ENCODE data around the gene AP3S2. TPM values are rescaled to one million over a fixed set of nuclear protein-coding genes. Genes with fewer than 3 reads are reported as not detected.

The AP3S2 gene
- total RNA-seq, 2 donors from 2014 or later, result 43.7 to 44.7 TPM

DNA sequence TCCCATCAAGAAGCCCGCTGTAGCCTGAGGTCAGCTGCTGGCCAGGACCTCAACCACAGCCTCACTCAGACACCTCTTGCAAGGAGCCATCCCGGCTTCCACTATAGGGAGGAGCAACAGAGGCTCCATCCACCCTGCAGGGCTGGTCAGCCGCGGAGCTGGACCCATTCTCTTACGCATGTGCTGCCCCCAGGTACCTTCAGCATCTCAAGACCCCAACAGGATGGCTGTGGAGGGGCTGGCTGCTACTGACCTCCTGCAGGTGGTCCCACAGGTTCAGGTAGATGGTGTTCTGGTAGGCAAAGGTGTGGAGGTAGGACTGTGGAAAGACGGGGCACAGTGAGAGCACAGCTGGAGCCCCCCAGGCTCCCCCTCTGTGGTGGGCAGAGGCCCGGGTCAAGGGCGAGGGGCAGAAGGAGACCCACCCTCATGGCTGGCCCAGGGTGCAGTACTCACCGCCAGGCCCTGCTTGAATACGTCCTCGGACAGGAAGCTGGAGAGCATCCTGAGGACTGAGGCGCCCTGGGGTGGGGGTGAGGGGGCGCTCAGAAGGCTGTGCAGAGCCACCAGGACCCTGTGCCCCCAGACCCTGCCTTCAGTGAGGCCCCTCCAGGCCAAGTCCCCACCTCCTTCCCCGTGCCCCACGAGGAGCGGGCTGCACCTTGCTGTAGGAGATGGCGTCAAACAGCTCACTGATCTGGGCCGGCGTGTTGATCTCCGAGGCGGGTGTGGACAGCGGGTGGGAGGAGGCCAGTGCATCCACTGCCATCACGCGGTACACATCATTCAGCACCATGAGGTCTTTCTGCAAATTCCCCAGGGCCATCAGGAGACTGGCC, 90.6 kb downstream of the AP3S2 start:
- Histone ChIP-seq H3K27ac (peak overlapping the region in 1 of 2 donors; percentile 26), H3K9me3 (no peaks in the 10 kb centered on the region), H3K27me3 (replicated peaks; ENCODE audit: insufficient read depth) (no peaks in the 10 kb centered on the region), H3K4me1 (replicated peaks) (no peaks in the 10 kb centered on the region), H3K36me3 (peaks cover 0 to 5% of the 10 kb centered on the region in 2 donors), H3K4me3 (no peak overlapping the region)
- intact Hi-C loops (cut with DNase I), result no loop called here
- no peak for TF ChIP-seq POLR2AphosphoS5 (IDR thresholded peaks at IDR 0.05)
- TF ChIP-seq CTCF (IDR thresholded peaks at IDR 0.05), result no peak
- TF ChIP-seq POLR2A (IDR thresholded peaks at IDR 0.05), result no peak
- no peak for DNase-seq (ENCODE audit: low spot score)
- WGBS, result 91% methylated on average over 22 of the region's 24 CpGs

GRCh38 chr15:89802231-89802928, 91.4 kb downstream of the AP3S2 start:
- Histone ChIP-seq H3K27me3 (replicated peaks; ENCODE audit: insufficient read depth) (no peaks in the 10 kb centered on the region), H3K4me3 (no peak overlapping the region), H3K36me3 (peaks cover 0 to 5% of the 10 kb centered on the region in 2 donors), H3K4me1 (replicated peaks) (no peaks in the 10 kb centered on the region), H3K9me3 (no peaks in the 10 kb centered on the region), H3K27ac (no peak overlapping the region)
- WGBS, result 74% methylated on average over 16 of the region's 16 CpGs
- DNase-seq (ENCODE audit: low spot score), result no peak
- intact Hi-C loops (cut with DNase I), result no loop called here
- TF ChIP-seq POLR2A (IDR thresholded peaks at IDR 0.05) (no peak), POLR2AphosphoS5 (IDR thresholded peaks at IDR 0.05) (no peak), CTCF (IDR thresholded peaks at IDR 0.05) (no peak)

- Histone ChIP-seq H3K27ac (peak overlapping the region in 1 of 2 donors; percentile 11), H3K27me3 (replicated peaks; ENCODE audit: insufficient read depth) (no peaks in the 10 kb centered on the region), H3K36me3 (peaks cover 0 to 5% of the 10 kb centered on the region in 2 donors), H3K4me1 (replicated peaks) (no peaks in the 10 kb centered on the region), H3K4me3 (no peak overlapping the region), H3K9me3 (no peaks in the 10 kb centered on the region)
- intact Hi-C loops (cut with DNase I), result no loop called here
- no peak for DNase-seq (ENCODE audit: low spot score)
- 87% methylated on average over 15 of the region's 21 CpGs for WGBS
- TF ChIP-seq POLR2AphosphoS5 (IDR thresholded peaks at IDR 0.05) (no peak), POLR2A (IDR thresholded peaks at IDR 0.05) (no peak), CTCF (IDR thresholded peaks at IDR 0.05) (no peak)
These were observed 92.2 kb downstream of the AP3S2 start for GRCh38 chr15:89801471-89802195.

- H3K4me3 ChIP-seq, result no peak overlapping the region
- 90% methylated on average over 2 of the region's 2 CpGs for WGBS
- no peaks in the 10 kb centered on the region for H3K9me3 ChIP-seq
- no peaks in the 10 kb centered on the region for H3K27me3 ChIP-seq (replicated peaks; ENCODE audit: insufficient read depth)
- DNase-seq (ENCODE audit: low spot score), result no peak
- H3K27ac ChIP-seq, result no peak overlapping the region
- TF ChIP-seq POLR2A (IDR thresholded peaks at IDR 0.05), result no peak
- no peak for TF ChIP-seq POLR2AphosphoS5 (IDR thresholded peaks at IDR 0.05)
- peaks cover 0 to 5% of the 10 kb centered on the region in 2 donors for H3K36me3 ChIP-seq
- intact Hi-C loops (cut with DNase I), result no loop called here
- H3K4me1 ChIP-seq (replicated peaks), result no peaks in the 10 kb centered on the region
These were observed 93.8 kb downstream of the AP3S2 start for GRCh38 chr15:89799918-89800498.
